Psoas muscle (tissue), 8 donors: ENCODE measurements around the gene YWHAB. TPM values are rescaled to one million over a fixed set of nuclear protein-coding genes. Genes with fewer than 3 reads are reported as not detected.
A peak's percentile ranks its signal among the peaks of the same experiment; 100 is the strongest.

Experiments
- ATAC-seq, 4 donors: fragments of 200-7000 bp; cut with Tn5 transposase; one replicate each; pipeline ENCODE4 v1.9.1; 2020; ENCODE audit warnings: moderate library complexity in 3 of 4, mild to moderate bottlenecking in 2 of 4
- DNase-seq, 2 donors: peaks; one replicate each; pipeline ENCODE4 v3.0.0-alpha.2; 2020
- H3K27ac ChIP-seq: fragments of 200-600 bp; one replicate; pipeline ENCODE4 v1.8.0; 2022
- H3K27me3 ChIP-seq, 3 donors: fragments of 200-600 bp in 1 of 3; one replicate each; pipeline versions ENCODE4 v1.6.1 to v1.8.0; 2013 to 2022; ENCODE audit warnings: low read length in 2 of 3, mild to moderate bottlenecking in 2 of 3, moderate library complexity in 1 of 3; ENCODE audit not compliant: insufficient read depth in 3 of 3
- H3K36me3 ChIP-seq, 2 donors: fragments of 200-600 bp in 1 of 2; one replicate each; pipeline versions ENCODE4 v1.6.1 to v1.8.0; 2013 to 2022; ENCODE audit warnings: low read depth in 1 of 2, mild to moderate bottlenecking in 1 of 2, moderate library complexity in 1 of 2; ENCODE audit not compliant: insufficient read depth in 1 of 2
- H3K4me1 ChIP-seq: fragments of 200-600 bp; one replicate; pipeline ENCODE4 v1.8.0; 2022
- H3K4me3 ChIP-seq: fragments of 200-600 bp; one replicate; pipeline ENCODE4 v1.8.0; 2022; ENCODE audit warnings: mild to moderate bottlenecking
- H3K9me3 ChIP-seq: fragments of 200-600 bp; one replicate; pipeline ENCODE4 v1.8.0; 2022
- WGBS, 3 donors: extraction: QIAGEN DNeasy Blood & Tissue Kit; methylation state at CpG; one replicate each; pipeline versions ENCODE4 v1.1.6 to v1.1.7; 2013; 5-methylcytosine and 5-hydroxymethylcytosine counted together
- intact Hi-C, 2 donors: fragments of 100-400 bp; cut with DNase I; formaldehyde crosslinking; loops; one replicate each; pipeline versions ENCODE4 v1.11.0 to v1.14.2; 2022
- polyA plus RNA-seq, 3 donors: library from polyadenylated mRNA; stranded (reverse); fragments of 200-250 nt; gene quantifications; one replicate each; pipeline ENCODE4 v1.2.3, GENCODE V29; 2013
- total RNA-seq, 4 donors: library from RNA; stranded (reverse); fragmentation: NEBNext Ultra II Directional in 2 of 4; extraction: Animal tissue kit (Norgen Biotek cat#: 25700) in 2 of 4; gene quantifications; one replicate each; pipeline versions ENCODE4 v1.2.1 to v1.2.4, GENCODE V29; 2021 to 2023
- TF ChIP-seq, protein P1 (sequence below): fragments of 200-600 bp; IDR thresholded peaks from one replicate; pipeline ENCODE4 v1.8.0; 2022; ENCODE audit warnings: antibody characterized with exemption
- donor health status: healthy with polysubstance abuse.
- donor health status: DM: no; HTN: no; CAD: no; lungs with moderate emphysema.
- donor health status: Bipolar disorder and iron deficiency.
- donor health status: healthy.
- donor health status: DM: yes; HTN: yes; CAD: no.
- donor health status: DM: no; HTN: no; CAD: no.
- donor health status: DM: no; HTN: no; CAD: no.
- donor health status: DM: yes; HTN: yes; CAD: no.

Gene YWHAB
- total and polyA plus RNA-seq, 7 donors: 44.2 to 109 (median 87.5) TPM

DNA sequence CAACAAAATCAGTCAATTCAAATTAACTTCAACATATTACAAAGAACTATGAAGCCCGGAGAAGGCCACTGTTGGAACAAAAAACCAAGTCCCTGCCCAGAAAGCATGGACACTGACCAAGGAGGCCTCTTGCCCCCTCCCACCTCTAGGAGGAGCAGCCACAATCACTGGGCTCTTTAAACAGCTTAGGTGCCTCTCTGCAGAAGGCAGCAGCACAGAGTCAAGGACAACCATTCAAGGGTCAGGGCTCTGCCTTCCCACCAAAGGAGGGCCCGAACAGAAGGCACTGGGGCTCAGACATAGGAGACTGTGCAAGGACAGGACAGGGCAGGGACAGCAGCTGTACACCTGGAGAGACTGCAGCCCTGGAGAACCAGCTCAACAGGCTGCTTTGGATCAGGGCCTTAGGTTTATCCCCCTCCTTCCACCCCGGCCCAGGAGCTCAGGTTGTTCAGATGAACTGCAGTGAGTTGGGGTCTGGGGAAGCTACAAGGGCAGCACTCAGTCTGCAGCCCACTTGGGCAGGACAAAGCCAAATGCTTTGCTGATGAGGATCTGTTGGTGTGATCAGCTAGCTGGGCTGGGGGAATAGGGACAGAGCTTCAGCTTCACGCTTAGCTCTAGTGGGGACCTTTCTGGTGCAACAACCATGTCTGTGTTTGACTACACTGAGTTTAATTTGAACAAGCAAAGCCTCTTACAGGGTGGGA, 56.9 kb downstream of the YWHAB start:
- TF ChIP-seq, protein P1, sequence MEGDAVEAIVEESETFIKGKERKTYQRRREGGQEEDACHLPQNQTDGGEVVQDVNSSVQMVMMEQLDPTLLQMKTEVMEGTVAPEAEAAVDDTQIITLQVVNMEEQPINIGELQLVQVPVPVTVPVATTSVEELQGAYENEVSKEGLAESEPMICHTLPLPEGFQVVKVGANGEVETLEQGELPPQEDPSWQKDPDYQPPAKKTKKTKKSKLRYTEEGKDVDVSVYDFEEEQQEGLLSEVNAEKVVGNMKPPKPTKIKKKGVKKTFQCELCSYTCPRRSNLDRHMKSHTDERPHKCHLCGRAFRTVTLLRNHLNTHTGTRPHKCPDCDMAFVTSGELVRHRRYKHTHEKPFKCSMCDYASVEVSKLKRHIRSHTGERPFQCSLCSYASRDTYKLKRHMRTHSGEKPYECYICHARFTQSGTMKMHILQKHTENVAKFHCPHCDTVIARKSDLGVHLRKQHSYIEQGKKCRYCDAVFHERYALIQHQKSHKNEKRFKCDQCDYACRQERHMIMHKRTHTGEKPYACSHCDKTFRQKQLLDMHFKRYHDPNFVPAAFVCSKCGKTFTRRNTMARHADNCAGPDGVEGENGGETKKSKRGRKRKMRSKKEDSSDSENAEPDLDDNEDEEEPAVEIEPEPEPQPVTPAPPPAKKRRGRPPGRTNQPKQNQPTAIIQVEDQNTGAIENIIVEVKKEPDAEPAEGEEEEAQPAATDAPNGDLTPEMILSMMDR: no peak
- 82 to 94% (median 89%) methylated on average over 4 of the region's 4 CpGs for WGBS, 3 donors
- intact Hi-C loops: no loop called here
- DNase-seq: no peak
- no peak for ATAC-seq
- Histone ChIP-seq H3K4me1 (peaks cover 4% of the 10 kb centered on the region), H3K27ac (no peak overlapping the region), H3K4me3 (no peak overlapping the region), H3K9me3 (no peaks in the 10 kb centered on the region), H3K27me3 (no peaks in the 10 kb centered on the region), H3K36me3 (peaks cover 8 to 68% of the 10 kb centered on the region in 2 donors)

DNA sequence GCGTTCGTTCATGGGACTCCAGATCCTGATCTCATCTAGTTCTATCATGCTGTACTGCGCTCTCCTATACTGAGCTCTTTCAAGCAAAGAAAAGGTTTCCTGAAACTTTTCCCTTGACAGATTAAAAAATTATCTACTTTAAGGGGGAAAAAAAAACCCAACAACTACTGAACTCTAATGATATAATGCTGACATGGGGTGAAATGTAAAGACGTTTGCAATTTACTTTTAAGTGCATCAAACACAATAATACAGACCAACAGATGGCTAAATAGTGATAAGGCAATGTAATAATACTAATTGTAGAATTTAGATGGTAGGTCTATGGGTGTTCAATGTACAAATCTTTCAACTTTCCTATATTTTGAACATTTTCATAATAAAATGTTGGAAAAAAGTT, 58.3 kb downstream of the YWHAB start:
- H3K4me1 ChIP-seq: peaks cover 4% of the 10 kb centered on the region
- WGBS, 3 donors: 93 to 97% (median 93%) methylated on average over 4 of the region's 4 CpGs
- ATAC-seq (no peak), DNase-seq (no peak)
- peaks cover 16 to 82% of the 10 kb centered on the region in 2 donors for H3K36me3 ChIP-seq
- no peaks in the 10 kb centered on the region for H3K27me3 ChIP-seq
- intact Hi-C loops: no loop called here
- H3K9me3 ChIP-seq: no peaks in the 10 kb centered on the region
- TF ChIP-seq, protein P1: no peak
- no peak overlapping the region for H3K4me3 ChIP-seq
- H3K27ac ChIP-seq: no peak overlapping the region

DNA sequence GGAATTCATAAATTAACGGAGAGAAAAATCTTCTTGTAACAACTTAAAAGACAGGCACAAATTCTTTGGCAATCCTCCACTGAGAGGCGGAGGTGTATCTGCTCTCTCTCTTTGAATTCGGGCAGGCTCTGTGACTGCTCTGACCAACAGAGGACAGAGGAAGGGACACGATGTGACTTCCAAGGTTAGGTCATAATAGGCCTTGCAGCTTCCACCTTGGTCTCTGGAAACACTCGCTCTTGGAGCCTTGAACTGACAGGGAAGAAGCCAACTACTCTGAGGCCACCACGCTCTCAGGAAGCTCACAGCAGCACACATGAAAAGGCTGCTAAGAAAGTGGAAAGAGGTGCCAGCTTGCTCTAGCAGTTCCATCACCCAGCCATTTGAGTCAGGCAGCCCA, 59.8 kb downstream of the YWHAB start:
- Histone ChIP-seq H3K36me3 (peaks cover 20 to 97% of the 10 kb centered on the region in 2 donors), H3K4me1 (peaks cover 4% of the 10 kb centered on the region), H3K27ac (no peak overlapping the region), H3K27me3 (no peaks in the 10 kb centered on the region), H3K9me3 (no peaks in the 10 kb centered on the region), H3K4me3 (no peak overlapping the region)
- ATAC-seq (no peak), DNase-seq (no peak)
- TF ChIP-seq, protein P1: no peak
- 87 to 90% (median 90%) methylated on average over 6 of the region's 6 CpGs for WGBS, 3 donors
- intact Hi-C loops: no loop called here

DNA sequence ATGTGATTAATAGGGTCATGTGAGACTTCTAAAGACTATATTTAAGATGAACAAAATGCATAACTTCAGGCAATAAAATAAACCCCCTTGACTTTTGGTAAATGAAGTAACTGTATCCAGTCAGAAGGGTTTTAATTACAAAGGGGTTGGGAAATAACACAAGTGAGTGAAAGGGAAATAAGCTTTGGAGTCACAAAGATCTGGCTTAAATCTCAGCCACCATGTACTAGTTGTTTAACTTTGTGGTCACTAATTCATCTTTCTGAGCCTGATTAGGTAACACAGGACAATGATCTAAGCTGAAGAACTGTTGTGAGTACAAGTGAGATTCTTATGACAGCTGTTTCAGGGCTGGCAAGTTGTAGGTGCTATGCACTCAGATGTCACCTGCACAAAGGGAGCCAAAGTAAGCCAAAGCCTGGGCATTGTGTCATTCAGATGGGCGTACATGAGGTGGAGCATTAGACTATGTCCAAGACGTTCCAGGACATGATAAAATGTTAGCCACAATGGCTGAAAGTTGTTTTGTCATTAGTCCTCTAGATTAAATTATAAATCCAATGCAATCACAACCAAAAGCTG, 60.9 kb downstream of the YWHAB start:
- TF ChIP-seq, protein P1: no peak
- DNase-seq (no peak), ATAC-seq (peak; percentile 71 to 87 (median 84))
- Histone ChIP-seq H3K4me1 (peaks cover 4% of the 10 kb centered on the region), H3K4me3 (no peak overlapping the region), H3K27me3 (no peaks in the 10 kb centered on the region), H3K36me3 (peaks cover 26 to 100% of the 10 kb centered on the region in 2 donors), H3K9me3 (no peaks in the 10 kb centered on the region), H3K27ac (peak overlapping the region; percentile 59)
- intact Hi-C loops: no loop called here
- WGBS, 3 donors: 55 to 85% (median 59%) methylated on average over 2 of the region's 2 CpGs
